NCI-H748 treated with DMSO at 0.1 percent for 48 hours (cell line): ENCODE data around the gene STAM2.

ENCODE experiments used
- DNase-seq: peaks from one replicate; lab custom pipeline; 2025; lab: John Stamatoyannopoulos, UW

Gene STAM2

GRCh38 chr2:152071518-152071917 is 104.0 kb downstream of the STAM2 start:
- DNase-seq = no peak

- DNase-seq = no peak
Measured at GRCh38 chr2:152071092-152071491, 104.5 kb downstream of the STAM2 start.

- no peak for DNase-seq
Measured at GRCh38 chr2:152068226-152068625, 107.3 kb downstream of the STAM2 start.

- no peak for DNase-seq
Measured at GRCh38 chr2:152067823-152068222, 107.7 kb downstream of the STAM2 start.
